SJCRH30 (cell line): ENCODE data around the gene LYPLAL1. TPM values are rescaled to one million over a fixed set of nuclear protein-coding genes. Genes with fewer than 3 reads are reported as not detected.

Source experiments
- DNase-seq, 2 experiments: peaks; one replicate each; pipeline ENCODE4 v3.0.0-alpha.2; 2015 to 2020
- H3K27ac ChIP-seq: fragments of 250-450 bp; sonication (Bioruptor Pico); 2 replicates; pipeline ENCODE4 v1.5.1; 2020; ENCODE audit warnings: mild to moderate bottlenecking, moderate library complexity
- H3K27me3 ChIP-seq: fragments of 250-450 bp; sonication (Bioruptor Pico); 2 replicates; pipeline ENCODE4 v1.5.1; 2020; ENCODE audit warnings: mild to moderate bottlenecking, moderate library complexity
- H3K36me3 ChIP-seq: fragments of 250-450 bp; sonication (Bioruptor Pico); 2 replicates; pipeline ENCODE4 v1.5.1; 2020; ENCODE audit warnings: mild to moderate bottlenecking, moderate library complexity
- H3K4me1 ChIP-seq: fragments of 250-450 bp; sonication (Bioruptor Pico); 2 replicates; pipeline ENCODE4 v1.5.1; 2020; ENCODE audit warnings: mild to moderate bottlenecking, moderate library complexity
- H3K4me3 ChIP-seq: fragments of 250-450 bp; sonication (Bioruptor Pico); 2 replicates; pipeline ENCODE4 v1.5.1; 2020; ENCODE audit warnings: mild to moderate bottlenecking, moderate library complexity
- H3K9me3 ChIP-seq: fragments of 250-450 bp; sonication (Bioruptor Pico); replicated peaks from 2 replicates; pipeline ENCODE4 v1.5.1; 2020; ENCODE audit warnings: mild to moderate bottlenecking, moderate library complexity
- total RNA-seq: library from RNA; depleted of rRNA; stranded (reverse); fragments of >200 nt; shearing (Covaris generic); gene quantifications from 2 replicates; pipeline ENCODE4 v1.2.3, GENCODE V29; 2014

LYPLAL1 gene
- total RNA-seq, 1 experiment from 2014 or later = 33.7 TPM

DNA sequence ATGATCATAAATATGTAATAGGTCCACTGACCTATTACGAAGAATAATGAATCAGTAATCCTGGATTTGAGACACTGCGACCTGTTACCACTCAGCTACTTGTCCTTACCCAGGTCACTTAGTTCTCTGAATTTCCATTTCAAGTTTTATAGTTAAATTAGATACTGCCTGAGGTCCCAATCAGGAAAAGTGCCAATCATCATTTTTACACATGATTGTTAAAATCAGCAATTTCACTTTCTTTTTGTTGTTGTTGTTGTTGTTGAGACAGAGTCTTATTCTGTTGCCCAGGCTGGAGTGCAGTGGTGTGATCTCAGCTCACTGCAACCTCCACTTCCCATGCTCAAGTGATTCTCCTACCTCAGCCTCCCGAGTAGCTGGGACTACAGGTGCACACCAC is 22.8 kb upstream of the LYPLAL1 start:
- no peaks in the 10 kb centered on the region; the same call in 1 of the 2 replicates for H3K4me1 ChIP-seq
- H3K27ac ChIP-seq = no peak overlapping the region
- no peak overlapping the region for H3K4me3 ChIP-seq
- H3K36me3 ChIP-seq = no peaks in the 10 kb centered on the region
- H3K9me3 ChIP-seq = no peaks in the 10 kb centered on the region
- no peak for DNase-seq
- H3K27me3 ChIP-seq = no peaks in the 10 kb centered on the region

DNA sequence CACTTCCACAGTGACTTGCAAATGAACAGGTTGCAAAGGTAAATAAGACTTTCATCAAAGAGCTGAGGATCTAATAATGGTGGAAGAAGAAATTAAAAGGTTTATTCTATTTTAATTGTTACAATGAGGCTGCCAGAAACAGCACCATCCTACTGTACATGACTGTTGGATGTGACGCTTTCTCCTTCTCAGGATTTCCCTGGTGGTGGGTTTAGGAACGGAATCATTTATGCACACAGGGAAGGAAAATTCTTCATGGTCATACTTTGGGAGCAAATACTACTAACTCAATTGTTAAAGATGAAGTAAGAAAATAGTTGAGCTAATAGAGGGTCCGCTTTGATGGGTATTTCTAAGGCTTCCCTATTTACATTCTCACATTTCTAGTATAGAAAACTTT is 22.2 kb upstream of the LYPLAL1 start:
- DNase-seq = no peak
- no peak overlapping the region for H3K27ac ChIP-seq
- H3K9me3 ChIP-seq = no peaks in the 10 kb centered on the region
- no peak overlapping the region for H3K4me3 ChIP-seq
- H3K4me1 ChIP-seq = no peaks in the 10 kb centered on the region; the same call in 1 of the 2 replicates
- no peaks in the 10 kb centered on the region for H3K27me3 ChIP-seq
- no peaks in the 10 kb centered on the region for H3K36me3 ChIP-seq

GRCh38 chr1:219152751-219153150 is 20.9 kb upstream of the LYPLAL1 start:
- Histone ChIP-seq H3K9me3 (no peaks in the 10 kb centered on the region), H3K4me1 (no peaks in the 10 kb centered on the region; the same call in 1 of the 2 replicates), H3K27ac (no peak overlapping the region), H3K4me3 (no peak overlapping the region), H3K36me3 (no peaks in the 10 kb centered on the region), H3K27me3 (no peaks in the 10 kb centered on the region)
- DNase-seq = no peak

GRCh38 chr1:219153723-219154122 is 20.0 kb upstream of the LYPLAL1 start:
- Histone ChIP-seq H3K4me1 (no peaks in the 10 kb centered on the region; the same call in 1 of the 2 replicates), H3K27ac (no peak overlapping the region), H3K36me3 (no peaks in the 10 kb centered on the region), H3K27me3 (no peaks in the 10 kb centered on the region), H3K4me3 (no peak overlapping the region), H3K9me3 (no peaks in the 10 kb centered on the region)
- no peak for DNase-seq

- Histone ChIP-seq H3K27ac (no peak overlapping the region), H3K4me1 (no peaks in the 10 kb centered on the region; the same call in 1 of the 2 replicates), H3K27me3 (no peaks in the 10 kb centered on the region), H3K36me3 (no peaks in the 10 kb centered on the region), H3K4me3 (no peak overlapping the region), H3K9me3 (no peaks in the 10 kb centered on the region)
- DNase-seq = peak; percentile 20 to 48
Observed at GRCh38 chr1:219155135-219155534, 18.5 kb upstream of the LYPLAL1 start.

- Histone ChIP-seq H3K4me3 (no peak overlapping the region), H3K36me3 (no peaks in the 10 kb centered on the region), H3K9me3 (no peaks in the 10 kb centered on the region), H3K27me3 (no peaks in the 10 kb centered on the region), H3K27ac (no peak overlapping the region), H3K4me1 (no peaks in the 10 kb centered on the region; the same call in 1 of the 2 replicates)
- DNase-seq = no peak
Observed at GRCh38 chr1:219159946-219160645, 13.6 kb upstream of the LYPLAL1 start.

GRCh38 chr1:219160967-219161366 is 12.7 kb upstream of the LYPLAL1 start:
- no peaks in the 10 kb centered on the region for H3K9me3 ChIP-seq
- H3K36me3 ChIP-seq = no peaks in the 10 kb centered on the region
- H3K27ac ChIP-seq = no peak overlapping the region
- no peak overlapping the region for H3K4me3 ChIP-seq
- no peaks in the 10 kb centered on the region; the same call in 1 of the 2 replicates for H3K4me1 ChIP-seq
- DNase-seq = no peak
- no peaks in the 10 kb centered on the region for H3K27me3 ChIP-seq

DNA sequence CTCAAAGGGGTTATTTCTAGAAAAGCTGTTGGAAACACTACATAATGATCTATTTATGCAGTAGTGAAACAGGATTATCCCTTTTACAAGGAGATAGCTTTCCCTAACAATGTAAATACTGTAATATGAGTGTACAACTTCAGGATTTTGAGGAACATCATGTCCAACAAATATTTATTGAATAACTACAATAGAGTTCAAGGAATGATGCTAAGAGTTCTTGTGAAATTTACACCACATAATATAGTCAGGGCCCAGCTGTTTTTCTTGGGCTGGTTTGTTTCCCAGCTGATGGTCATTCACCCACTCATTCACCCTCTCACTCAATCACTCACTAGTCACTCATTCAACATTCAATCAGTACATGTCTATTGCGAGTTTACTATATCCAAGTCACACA is 12.3 kb upstream of the LYPLAL1 start:
- Histone ChIP-seq H3K36me3 (no peaks in the 10 kb centered on the region), H3K27me3 (no peaks in the 10 kb centered on the region), H3K27ac (no peak overlapping the region), H3K9me3 (no peaks in the 10 kb centered on the region), H3K4me3 (no peak overlapping the region), H3K4me1 (no peaks in the 10 kb centered on the region; the same call in 1 of the 2 replicates)
- no peak for DNase-seq

DNA sequence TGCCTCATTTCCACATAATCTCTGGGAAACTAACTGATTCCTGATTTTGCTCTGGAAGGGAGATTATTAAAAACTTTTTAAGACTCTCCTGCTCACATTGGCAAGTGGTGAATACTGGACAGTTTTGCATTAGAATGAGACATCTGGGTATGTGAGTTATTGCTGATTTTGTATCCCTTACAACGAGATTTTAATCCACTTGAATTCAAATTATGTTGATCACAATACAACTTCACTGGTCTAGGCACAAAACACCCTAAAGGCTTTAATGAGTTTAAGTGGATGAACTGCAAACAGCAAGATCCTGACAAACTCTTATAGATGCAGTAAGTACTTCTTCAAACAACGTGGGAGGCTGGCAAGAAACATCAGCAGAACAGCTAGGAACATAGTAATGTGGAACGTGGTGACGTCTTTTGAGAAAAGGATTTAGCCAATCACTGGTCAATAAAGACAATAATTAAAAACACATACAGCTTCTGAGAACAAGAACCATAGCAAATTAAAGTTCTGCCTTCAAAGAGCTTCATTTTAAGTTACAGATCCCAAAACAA is 10.2 kb upstream of the LYPLAL1 start:
- Histone ChIP-seq H3K27me3 (no peaks in the 10 kb centered on the region), H3K36me3 (no peaks in the 10 kb centered on the region), H3K9me3 (no peaks in the 10 kb centered on the region), H3K4me3 (no peak overlapping the region), H3K4me1 (no peaks in the 10 kb centered on the region; the same call in 1 of the 2 replicates), H3K27ac (no peak overlapping the region)
- no peak for DNase-seq

DNA sequence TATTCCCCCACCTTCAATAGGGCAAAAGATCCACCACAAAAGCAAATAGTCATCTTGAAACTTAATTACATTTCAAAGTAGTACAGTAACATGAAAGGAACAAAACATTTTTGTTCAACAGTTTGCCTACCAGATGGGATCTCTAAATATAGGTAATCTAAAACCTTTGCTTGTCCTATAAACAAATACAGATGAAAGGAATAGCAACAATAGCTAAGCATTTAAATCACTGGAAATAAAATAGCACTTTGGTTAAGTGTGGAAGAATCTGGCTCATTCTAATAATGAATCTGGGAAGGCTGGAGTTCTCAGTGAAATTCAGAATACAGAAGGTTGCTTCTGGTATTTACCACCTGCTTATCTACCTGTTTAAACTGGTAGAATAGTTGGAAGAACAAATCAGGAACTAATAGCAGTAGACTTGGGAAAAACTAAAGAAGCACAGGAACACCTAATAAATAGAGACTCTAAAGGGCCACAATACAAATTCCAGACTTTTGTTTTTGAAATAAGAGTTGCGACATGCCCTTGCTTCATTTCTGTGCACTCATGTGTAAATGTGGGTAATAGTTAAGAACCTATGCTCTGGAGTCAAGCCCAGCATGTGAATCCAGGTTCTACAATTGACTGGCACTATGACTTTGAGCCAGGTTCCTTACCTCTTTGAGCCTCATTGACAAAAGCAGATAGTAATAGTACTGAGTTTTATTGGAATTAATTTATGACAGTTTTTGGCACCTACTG is 2.3 kb upstream of the LYPLAL1 start:
- H3K27ac ChIP-seq = no peak overlapping the region
- no peaks in the 10 kb centered on the region for H3K27me3 ChIP-seq
- no peak overlapping the region for H3K4me3 ChIP-seq
- H3K36me3 ChIP-seq = no peaks in the 10 kb centered on the region; the same call in 1 of the 2 replicates
- peaks cover 11% of the 10 kb centered on the region; the same call in 1 of the 2 replicates for H3K4me1 ChIP-seq
- H3K9me3 ChIP-seq = no peaks in the 10 kb centered on the region
- no peak for DNase-seq

- Histone ChIP-seq H3K27ac (no peak overlapping the region), H3K36me3 (no peaks in the 10 kb centered on the region; the same call in 1 of the 2 replicates), H3K4me3 (no peak overlapping the region), H3K9me3 (no peaks in the 10 kb centered on the region), H3K27me3 (no peaks in the 10 kb centered on the region), H3K4me1 (peaks cover 11% of the 10 kb centered on the region; the same call in 1 of the 2 replicates)
- DNase-seq = no peak
Observed at GRCh38 chr1:219172821-219173220, 857 bp upstream of the LYPLAL1 start.

DNA sequence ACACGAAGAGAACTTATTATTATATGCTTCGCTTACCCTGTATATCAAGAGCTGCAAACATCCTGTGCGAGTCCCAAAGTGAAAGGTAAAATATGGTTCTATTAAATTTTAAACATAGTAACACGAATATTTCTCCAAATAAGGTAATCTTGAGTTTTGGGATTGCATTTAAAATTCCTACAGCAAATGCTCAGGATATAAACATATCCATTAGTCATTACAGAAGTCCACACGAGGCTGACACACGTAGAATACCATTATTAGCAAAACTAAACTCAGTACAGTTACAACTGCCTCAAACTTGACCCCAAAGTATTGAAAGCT is 282 bp upstream of the LYPLAL1 start:
- Histone ChIP-seq H3K9me3 (no peaks in the 10 kb centered on the region), H3K27me3 (no peaks in the 10 kb centered on the region), H3K4me3 (peak overlapping the region; percentile 74), H3K4me1 (peaks cover 11% of the 10 kb centered on the region; the same call in 1 of the 2 replicates), H3K36me3 (no peaks in the 10 kb centered on the region; the same call in 1 of the 2 replicates), H3K27ac (peak overlapping the region; percentile 76)
- DNase-seq = no peak

DNA sequence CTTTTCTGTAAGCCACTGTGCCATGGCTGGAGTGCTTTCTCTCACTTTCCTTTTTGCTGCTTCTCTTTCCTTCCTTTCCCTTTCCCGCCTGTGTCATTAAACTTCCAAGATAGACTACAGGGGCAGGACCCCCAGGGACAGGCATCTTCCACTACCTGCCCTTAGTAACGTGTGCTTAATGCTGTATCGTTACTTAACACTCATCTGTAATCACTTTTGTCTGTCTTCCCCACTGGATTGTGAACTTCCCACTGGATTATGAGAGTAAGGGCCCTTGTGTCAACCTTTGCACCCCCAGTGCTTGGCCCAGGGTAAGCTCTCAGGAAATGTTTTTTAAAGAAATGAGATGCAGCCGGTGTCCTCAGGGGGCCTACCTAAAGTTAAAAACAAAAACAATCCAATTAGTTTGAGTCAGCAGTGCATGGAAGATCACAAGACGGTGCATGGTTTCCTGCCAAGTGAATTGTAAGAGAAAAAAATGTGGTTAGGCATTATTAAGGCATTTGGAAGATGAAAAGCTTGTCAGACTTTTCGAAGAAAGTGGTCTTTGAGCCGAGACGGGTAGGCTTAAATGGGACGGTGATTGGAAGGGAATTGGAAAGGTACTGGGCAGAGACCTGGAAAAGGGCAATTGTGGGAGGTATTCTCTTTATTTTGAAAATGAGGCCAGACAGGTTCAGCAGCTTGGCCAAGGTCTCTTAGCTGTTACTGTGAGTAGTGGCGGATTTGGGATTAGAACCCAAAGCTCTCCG is 958 bp downstream of the LYPLAL1 start:
- Histone ChIP-seq H3K9me3 (no peaks in the 10 kb centered on the region), H3K27ac (peak overlapping the region; percentile 76), H3K4me1 (peaks cover 11% of the 10 kb centered on the region; the same call in 1 of the 2 replicates), H3K4me3 (peak overlapping the region; percentile 74), H3K27me3 (no peaks in the 10 kb centered on the region), H3K36me3 (peaks cover 6% of the 10 kb centered on the region; the same call in 1 of the 2 replicates)
- peak; percentile 3 to 16 for DNase-seq

- no peak overlapping the region for H3K27ac ChIP-seq
- no peak overlapping the region for H3K4me3 ChIP-seq
- peaks cover 9% of the 10 kb centered on the region; the same call in 1 of the 2 replicates for H3K36me3 ChIP-seq
- H3K4me1 ChIP-seq = peaks cover 11% of the 10 kb centered on the region; the same call in 1 of the 2 replicates
- no peaks in the 10 kb centered on the region for H3K27me3 ChIP-seq
- no peak for DNase-seq
- H3K9me3 ChIP-seq = no peaks in the 10 kb centered on the region
Observed at GRCh38 chr1:219175212-219175564, 1.5 kb downstream of the LYPLAL1 start.
